ENCODE results near the gene ZDHHC14.

Gene ZDHHC14

GRCh38 chr6:157653521-157653920 is 272.5 kb downstream of the ZDHHC14 start:
- no peak for DNase-seq

- no peak for DNase-seq
These were observed 274.1 kb downstream of the ZDHHC14 start for GRCh38 chr6:157655139-157655538.

GRCh38 chr6:157656437-157656997 is 275.5 kb downstream of the ZDHHC14 start:
- no peak for DNase-seq

- no peak for DNase-seq
These were observed 276.8 kb downstream of the ZDHHC14 start for GRCh38 chr6:157657754-157658153.

- DNase-seq, result no peak
These were observed 277.3 kb downstream of the ZDHHC14 start for GRCh38 chr6:157658301-157658700.

- no peak for DNase-seq
These were observed 278.7 kb downstream of the ZDHHC14 start for GRCh38 chr6:157659536-157660271.

GRCh38 chr6:157660414-157660813 is 279.4 kb downstream of the ZDHHC14 start:
- no peak for DNase-seq

GRCh38 chr6:157661652-157662051 is 280.7 kb downstream of the ZDHHC14 start:
- no peak for DNase-seq

- DNase-seq, result no peak
These were observed 282.3 kb downstream of the ZDHHC14 start for GRCh38 chr6:157663261-157663660.

GRCh38 chr6:157665180-157665579 is 284.2 kb downstream of the ZDHHC14 start:
- no peak for DNase-seq

GRCh38 chr6:157666729-157667128 is 285.7 kb downstream of the ZDHHC14 start:
- DNase-seq, result no peak

GRCh38 chr6:157667211-157668008 is 286.4 kb downstream of the ZDHHC14 start:
- peak; percentile 62 for DNase-seq

GRCh38 chr6:157668009-157668401 is 287.0 kb downstream of the ZDHHC14 start:
- no peak for DNase-seq

- no peak for DNase-seq
These were observed 287.7 kb downstream of the ZDHHC14 start for GRCh38 chr6:157668713-157669112.

- DNase-seq, result no peak
These were observed 288.3 kb downstream of the ZDHHC14 start for GRCh38 chr6:157669323-157669722.

GRCh38 chr6:157669747-157670216 is 288.8 kb downstream of the ZDHHC14 start:
- no peak for DNase-seq

GRCh38 chr6:157670466-157671186 is 289.6 kb downstream of the ZDHHC14 start:
- DNase-seq, result no peak

GRCh38 chr6:157672726-157673412 is 291.9 kb downstream of the ZDHHC14 start:
- no peak for DNase-seq

- no peak for DNase-seq
These were observed 292.6 kb downstream of the ZDHHC14 start for GRCh38 chr6:157673596-157673995.

GRCh38 chr6:157674061-157674460 is 293.1 kb downstream of the ZDHHC14 start:
- DNase-seq, result no peak

GRCh38 chr6:157675831-157676230 is 294.8 kb downstream of the ZDHHC14 start:
- no peak for DNase-seq

- no peak for DNase-seq
These were observed 295.3 kb downstream of the ZDHHC14 start for GRCh38 chr6:157676241-157676640.
